OCI-LY3 (cell line): ENCODE results near the gene ERC2.

Source experiments
- EZH2phosphoT487 ChIP-seq: fragments of 200-600 bp; shearing (Covaris generic); IDR thresholded peaks from 2 replicates; pipeline ENCODE4 v1.6.1; 2018; ENCODE audit warnings: antibody characterized with exemption, mixed run types, low read depth
- TF ChIP-seq, protein P1 (sequence below): fragments of 200-600, 300-600 bp; sonication (generic); IDR thresholded peaks from 2 replicates; pipeline ENCODE4 v1.5.1; 2014; ENCODE audit warnings: antibody characterized with exemption, low read length, low read depth

DNA sequence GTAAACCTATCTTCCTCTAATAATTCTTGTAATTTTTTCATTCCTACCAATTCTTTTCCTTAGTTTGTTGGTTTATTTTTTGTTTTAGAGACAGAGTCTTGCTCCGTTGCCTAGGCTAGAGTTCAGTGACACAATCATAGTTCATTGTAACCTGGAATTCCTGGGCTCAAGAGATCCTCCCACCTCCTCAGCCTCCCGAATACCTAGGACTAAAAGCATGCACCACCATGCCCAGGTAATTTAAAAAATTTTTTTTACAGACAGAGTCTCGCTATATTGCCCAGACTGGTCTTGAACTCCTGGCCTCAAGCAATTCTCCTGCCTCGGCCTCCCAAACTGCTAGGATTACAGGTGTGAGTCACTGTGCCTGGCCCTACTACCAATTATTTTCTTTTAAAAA is 220.2 kb downstream of the ERC2 start:
- TF ChIP-seq, protein P1, sequence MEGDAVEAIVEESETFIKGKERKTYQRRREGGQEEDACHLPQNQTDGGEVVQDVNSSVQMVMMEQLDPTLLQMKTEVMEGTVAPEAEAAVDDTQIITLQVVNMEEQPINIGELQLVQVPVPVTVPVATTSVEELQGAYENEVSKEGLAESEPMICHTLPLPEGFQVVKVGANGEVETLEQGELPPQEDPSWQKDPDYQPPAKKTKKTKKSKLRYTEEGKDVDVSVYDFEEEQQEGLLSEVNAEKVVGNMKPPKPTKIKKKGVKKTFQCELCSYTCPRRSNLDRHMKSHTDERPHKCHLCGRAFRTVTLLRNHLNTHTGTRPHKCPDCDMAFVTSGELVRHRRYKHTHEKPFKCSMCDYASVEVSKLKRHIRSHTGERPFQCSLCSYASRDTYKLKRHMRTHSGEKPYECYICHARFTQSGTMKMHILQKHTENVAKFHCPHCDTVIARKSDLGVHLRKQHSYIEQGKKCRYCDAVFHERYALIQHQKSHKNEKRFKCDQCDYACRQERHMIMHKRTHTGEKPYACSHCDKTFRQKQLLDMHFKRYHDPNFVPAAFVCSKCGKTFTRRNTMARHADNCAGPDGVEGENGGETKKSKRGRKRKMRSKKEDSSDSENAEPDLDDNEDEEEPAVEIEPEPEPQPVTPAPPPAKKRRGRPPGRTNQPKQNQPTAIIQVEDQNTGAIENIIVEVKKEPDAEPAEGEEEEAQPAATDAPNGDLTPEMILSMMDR, result no peak
- no peak for TF ChIP-seq EZH2phosphoT487
